Head of caudate nucleus (tissue), 42 donors: ENCODE measurements around the gene CCDC87.
"Not testable (repeated sequence)": the region's sequence is repeated elsewhere in the genome, so short reads cannot be mapped to it uniquely, and the experiment has no call there.

Experiments used
- DNase-seq, 42 donors: peaks; one replicate each; pipeline versions ENCODE4 v3.0.0 to v3.0.0-alpha.2; 2020 to 2021; ENCODE audit warnings: mixed read lengths in 7 of 42
- intact Hi-C: fragments of 100-400 bp; cut with DNase I; formaldehyde crosslinking; loops from one replicate; pipeline ENCODE4 v1.15.0; 2022

The CCDC87 gene

DNA sequence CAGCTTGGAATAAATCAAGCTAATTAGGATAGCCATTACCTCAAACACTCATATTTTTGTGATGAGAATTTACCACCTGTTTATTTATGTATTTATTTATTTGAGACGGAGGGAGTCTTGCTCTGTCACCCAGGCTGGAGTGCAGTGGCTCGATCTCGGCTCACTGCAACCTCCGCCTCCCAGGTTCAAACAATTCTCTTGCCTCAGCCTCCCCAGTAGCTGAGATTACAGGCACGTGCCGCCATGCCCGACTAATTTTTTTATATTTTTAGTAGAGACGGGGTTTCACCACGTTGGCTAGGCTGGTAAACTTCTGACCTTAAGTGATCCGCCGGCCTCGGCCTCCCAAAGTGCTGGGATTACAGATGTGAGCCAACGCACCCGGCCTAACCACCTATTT lies 47.9 kb downstream of the CCDC87 start:
- DNase-seq, intact Hi-C loops: not testable (repeated sequence)

DNA sequence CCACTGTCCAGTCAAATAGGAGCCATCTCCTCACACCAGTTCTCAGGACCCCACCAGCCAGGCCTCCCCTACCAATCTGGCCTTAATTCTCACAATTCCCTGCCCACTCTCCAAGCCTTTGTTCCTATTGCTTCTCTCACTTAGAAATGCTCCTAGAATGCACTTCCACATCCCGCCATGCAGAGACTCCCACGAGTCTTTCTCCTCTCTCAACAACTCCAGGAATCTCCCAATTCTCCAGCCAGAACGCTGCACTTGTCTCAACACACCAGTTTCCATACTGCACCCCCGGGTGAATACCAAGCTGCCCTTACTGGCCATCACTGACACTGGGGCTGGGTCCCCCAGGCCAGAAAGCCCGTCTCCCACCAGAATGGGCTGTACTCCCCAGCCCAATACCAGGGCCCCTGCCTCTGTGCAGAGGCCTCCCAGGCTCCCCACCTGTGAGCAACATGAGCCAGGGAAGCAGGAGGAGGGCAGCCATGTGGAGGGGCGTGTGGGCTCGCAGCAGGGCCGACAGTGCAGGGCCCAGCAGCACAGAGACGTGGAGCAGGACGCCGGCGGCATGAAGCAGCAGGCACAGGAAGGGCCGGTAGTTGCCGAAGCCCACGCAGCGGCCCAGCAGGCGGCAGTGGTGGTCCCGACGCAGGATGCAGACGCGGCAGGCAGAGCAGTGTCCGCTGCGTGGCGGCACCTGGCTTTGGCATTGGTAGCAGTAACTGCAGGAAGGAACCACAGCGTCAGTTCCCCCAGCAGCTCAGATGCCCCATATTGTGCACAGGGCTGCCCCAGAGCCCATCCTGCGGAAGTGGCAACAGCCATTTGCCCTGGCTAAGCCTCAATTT lies 49.4 kb downstream of the CCDC87 start:
- intact Hi-C loops: no loop called here
- DNase-seq: peak in 25 of 42 donors; percentile 13 to 64 (median 44)

DNA sequence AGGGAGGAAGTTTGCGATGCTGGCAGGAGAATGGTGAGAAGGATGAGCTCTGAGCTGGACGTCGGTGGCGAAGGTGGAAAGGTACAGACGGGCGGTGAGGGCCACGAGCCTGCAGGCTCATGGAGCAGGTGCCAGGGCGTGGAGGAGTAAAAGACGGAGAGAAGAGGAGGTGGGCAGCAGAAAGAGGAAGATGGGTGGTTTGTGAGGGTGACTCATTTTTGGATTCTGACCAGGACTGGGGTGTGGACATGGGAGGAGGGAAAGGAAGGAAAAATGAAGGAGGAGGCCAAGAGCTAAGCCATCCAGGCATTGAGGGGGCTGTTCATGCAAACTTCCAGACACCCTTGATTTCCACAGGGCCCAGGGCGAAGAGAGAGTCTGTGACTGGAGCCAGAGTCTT lies 50.5 kb downstream of the CCDC87 start:
- intact Hi-C loops: no loop called here
- DNase-seq: no peak

DNA sequence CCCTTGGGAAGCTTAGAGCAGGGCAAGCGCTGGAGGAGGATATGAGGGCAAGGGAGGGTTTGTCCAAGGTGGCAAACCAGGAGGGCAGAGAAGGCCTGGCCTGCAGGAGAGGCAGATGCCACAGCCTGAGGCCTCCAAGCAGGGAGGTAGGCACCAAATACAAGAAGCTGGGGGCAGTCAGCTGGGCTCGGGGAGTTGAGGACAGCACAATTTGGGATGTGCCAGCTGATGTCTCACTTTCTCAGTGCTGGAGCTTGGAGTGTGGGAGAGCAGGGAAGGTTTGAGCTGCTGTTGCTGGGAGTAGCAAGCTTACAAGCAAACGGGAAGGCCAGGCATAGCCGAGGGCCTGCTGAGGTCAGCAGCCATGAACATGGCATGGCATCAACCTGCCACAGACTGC lies 51.0 kb downstream of the CCDC87 start:
- no peak for DNase-seq
- intact Hi-C loops: no loop called here

DNA sequence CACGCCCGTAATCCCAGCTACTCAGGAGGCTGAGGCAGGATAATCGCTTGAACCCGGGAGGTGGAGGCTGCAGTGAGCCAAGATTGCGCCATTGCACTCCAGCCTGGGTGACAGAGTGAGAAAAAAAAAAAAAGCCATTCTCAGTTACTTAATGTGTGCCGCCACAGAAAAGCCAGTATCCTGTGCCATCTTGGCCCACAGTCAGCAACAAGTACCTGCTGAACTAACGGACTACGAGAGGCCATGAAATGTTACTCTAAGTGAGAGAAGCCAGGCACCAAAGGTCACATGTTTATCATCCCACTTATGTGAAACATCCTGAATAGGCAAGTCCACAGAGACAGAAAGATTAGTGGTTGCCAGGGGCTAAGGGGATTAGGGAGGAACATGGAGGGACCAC lies 52.3 kb downstream of the CCDC87 start:
- DNase-seq, intact Hi-C loops: not testable (repeated sequence)
